ENCODE results near the gene METTL22.

Gene METTL22

DNA sequence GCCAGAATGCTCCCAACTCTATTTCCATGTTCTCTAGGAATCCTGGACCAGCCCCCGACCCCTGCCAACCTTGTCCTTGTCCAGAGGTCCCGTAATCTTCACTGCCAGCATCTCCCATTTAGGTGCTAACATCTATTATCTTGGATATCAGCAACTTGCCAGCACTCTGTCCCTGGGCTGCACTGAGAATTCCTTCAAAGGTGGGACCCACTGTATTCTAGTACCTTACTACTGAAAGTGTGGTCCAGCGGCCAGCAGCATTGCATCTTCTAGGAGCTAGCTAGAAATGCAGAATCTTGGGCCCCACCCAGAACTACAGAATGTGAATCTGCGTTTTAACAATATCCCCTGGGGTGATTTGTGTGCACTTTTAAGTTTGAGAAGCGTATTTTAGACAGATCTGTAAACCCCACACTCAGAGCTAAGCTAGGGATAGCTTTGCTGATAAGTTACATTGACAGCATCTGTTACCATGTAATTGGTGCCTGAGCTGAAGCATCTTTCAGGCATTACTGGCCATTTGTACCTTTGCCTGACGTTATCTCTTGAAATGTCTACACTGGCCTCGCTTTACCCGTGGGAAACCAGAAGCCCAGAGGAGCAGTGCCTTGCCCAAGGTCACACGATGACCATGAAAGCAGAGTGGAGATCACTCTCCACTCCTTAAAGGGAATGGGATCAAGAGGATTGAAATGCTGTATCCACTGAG lies 61.2 kb downstream of the METTL22 start:
- Mint-ChIP-seq H3K27me3 (no peaks in the 10 kb centered on the region), H3K4me1 (no peaks in the 10 kb centered on the region), H3K4me3 (no peak overlapping the region), H3K9me3 (peaks cover 4 to 11% of the 10 kb centered on the region in 2 donors), H3K27ac (peak overlapping the region in 1 of 2 donors; percentile 62)
- DNase-seq (no peak), ATAC-seq (no peak)

DNA sequence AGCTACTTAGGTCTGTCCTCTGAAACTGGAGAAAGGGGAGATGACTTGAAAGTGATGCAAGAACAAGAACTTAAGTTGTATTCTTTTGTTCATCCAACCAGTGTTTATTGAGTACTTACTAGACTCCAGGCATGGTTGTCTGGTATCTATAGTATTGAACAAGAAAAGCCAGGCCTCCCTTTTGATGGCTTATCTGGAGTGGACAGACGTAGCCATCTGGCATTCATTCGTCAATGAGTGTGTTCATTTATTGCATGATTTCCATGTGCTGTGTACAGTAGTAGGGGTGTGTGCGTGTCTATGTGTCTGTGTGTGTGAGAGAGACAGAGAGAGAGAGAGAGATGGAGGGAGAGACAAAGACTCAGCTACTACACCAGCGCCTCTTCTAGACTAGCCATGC lies 62.1 kb downstream of the METTL22 start:
- no peak for DNase-seq
- H3K9me3 Mint-ChIP-seq = peaks cover 4 to 15% of the 10 kb centered on the region in 2 donors
- ATAC-seq = no peak
- no peak overlapping the region for H3K27ac Mint-ChIP-seq
- no peaks in the 10 kb centered on the region for H3K27me3 Mint-ChIP-seq
- no peak overlapping the region for H3K4me3 Mint-ChIP-seq
- H3K4me1 Mint-ChIP-seq = no peaks in the 10 kb centered on the region

DNA sequence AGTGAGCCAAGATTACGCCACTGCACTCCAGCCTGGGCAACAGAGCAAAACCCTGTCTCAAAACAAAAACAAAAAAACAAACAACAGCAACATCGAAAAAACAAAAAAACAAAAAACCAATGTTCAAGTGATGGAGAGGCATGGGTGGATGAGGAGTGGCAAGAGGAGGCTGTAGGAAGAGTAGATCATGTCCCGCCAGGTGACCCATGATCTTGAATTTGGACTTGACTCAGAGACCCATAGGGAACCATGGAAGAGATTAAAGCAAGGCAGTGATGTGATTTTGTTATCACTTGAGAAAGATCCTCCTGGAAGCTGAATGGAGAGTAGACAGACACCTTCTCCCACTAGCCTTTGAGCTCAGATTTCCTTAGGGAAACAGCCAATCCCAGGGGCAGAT lies 64.1 kb downstream of the METTL22 start:
- H3K9me3 Mint-ChIP-seq = peaks cover 11 to 21% of the 10 kb centered on the region in 2 donors
- ATAC-seq (no peak), DNase-seq (no peak)
- H3K27me3 Mint-ChIP-seq = no peaks in the 10 kb centered on the region
- H3K4me3 Mint-ChIP-seq = no peak overlapping the region
- H3K27ac Mint-ChIP-seq = no peak overlapping the region
- H3K4me1 Mint-ChIP-seq = no peaks in the 10 kb centered on the region

- Mint-ChIP-seq H3K9me3 (peaks cover 13 to 23% of the 10 kb centered on the region in 2 donors), H3K27ac (peak overlapping the region in 1 of 2 donors; percentile 51), H3K27me3 (no peaks in the 10 kb centered on the region), H3K4me1 (no peaks in the 10 kb centered on the region), H3K4me3 (no peak overlapping the region)
- DNase-seq = no peak
- no peak for ATAC-seq
Observed at GRCh38 chr16:8686031-8686621, 64.6 kb downstream of the METTL22 start.

DNA sequence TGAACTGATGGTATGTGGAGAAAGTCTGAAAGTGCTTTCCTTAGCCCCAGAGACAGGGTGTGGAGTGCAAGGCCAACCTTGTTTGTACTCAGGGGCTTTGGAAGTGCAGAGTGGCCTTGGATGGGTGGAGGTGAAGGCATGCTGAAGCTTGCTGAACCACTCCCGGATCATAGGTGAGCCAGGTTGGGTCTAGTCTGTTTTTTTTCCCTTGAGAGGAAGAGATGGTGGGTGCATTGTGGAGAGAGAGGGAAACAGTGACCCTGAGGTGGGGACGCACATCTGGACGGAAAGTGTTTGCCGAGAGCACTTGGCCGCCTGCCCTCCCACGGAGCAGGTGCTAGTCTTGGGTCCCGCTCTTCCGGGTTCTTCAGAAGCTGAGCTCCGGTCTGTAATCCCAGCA lies 65.4 kb downstream of the METTL22 start:
- Mint-ChIP-seq H3K9me3 (peaks cover 13 to 23% of the 10 kb centered on the region in 2 donors), H3K4me3 (no peak overlapping the region), H3K27me3 (no peaks in the 10 kb centered on the region), H3K27ac (no peak overlapping the region), H3K4me1 (no peaks in the 10 kb centered on the region)
- DNase-seq = no peak
- ATAC-seq = no peak

DNA sequence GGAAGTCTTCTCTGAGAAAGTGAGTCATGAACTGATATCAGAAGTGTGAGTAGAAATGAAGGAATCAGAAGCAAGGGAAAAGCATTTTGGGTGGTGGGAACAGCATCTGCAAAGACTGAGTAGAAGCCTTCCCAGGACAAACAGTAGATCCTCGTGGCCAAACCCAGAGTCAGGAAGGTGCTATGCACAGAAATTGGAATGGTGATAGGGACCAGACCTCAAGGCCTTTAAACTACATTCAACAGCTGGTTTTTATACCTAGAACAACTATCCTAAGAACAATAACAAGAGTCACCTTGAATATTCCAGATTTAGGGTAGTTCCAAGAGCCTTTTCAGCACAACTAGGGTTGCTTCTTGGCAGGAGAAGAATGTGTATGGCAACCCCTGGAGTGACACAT lies 68.2 kb downstream of the METTL22 start:
- H3K27me3 Mint-ChIP-seq = no peaks in the 10 kb centered on the region
- H3K4me1 Mint-ChIP-seq = no peaks in the 10 kb centered on the region
- no peak overlapping the region for H3K27ac Mint-ChIP-seq
- DNase-seq (no peak), ATAC-seq (no peak)
- peaks cover 13 to 23% of the 10 kb centered on the region in 2 donors for H3K9me3 Mint-ChIP-seq
- H3K4me3 Mint-ChIP-seq = no peak overlapping the region

- H3K9me3 Mint-ChIP-seq = peaks cover 13 to 23% of the 10 kb centered on the region in 2 donors
- no peak overlapping the region for H3K27ac Mint-ChIP-seq
- H3K4me1 Mint-ChIP-seq = no peaks in the 10 kb centered on the region
- no peaks in the 10 kb centered on the region for H3K27me3 Mint-ChIP-seq
- H3K4me3 Mint-ChIP-seq = no peak overlapping the region
- no peak for DNase-seq
- no peak for ATAC-seq
Observed at GRCh38 chr16:8691728-8692127, 70.2 kb downstream of the METTL22 start.

DNA sequence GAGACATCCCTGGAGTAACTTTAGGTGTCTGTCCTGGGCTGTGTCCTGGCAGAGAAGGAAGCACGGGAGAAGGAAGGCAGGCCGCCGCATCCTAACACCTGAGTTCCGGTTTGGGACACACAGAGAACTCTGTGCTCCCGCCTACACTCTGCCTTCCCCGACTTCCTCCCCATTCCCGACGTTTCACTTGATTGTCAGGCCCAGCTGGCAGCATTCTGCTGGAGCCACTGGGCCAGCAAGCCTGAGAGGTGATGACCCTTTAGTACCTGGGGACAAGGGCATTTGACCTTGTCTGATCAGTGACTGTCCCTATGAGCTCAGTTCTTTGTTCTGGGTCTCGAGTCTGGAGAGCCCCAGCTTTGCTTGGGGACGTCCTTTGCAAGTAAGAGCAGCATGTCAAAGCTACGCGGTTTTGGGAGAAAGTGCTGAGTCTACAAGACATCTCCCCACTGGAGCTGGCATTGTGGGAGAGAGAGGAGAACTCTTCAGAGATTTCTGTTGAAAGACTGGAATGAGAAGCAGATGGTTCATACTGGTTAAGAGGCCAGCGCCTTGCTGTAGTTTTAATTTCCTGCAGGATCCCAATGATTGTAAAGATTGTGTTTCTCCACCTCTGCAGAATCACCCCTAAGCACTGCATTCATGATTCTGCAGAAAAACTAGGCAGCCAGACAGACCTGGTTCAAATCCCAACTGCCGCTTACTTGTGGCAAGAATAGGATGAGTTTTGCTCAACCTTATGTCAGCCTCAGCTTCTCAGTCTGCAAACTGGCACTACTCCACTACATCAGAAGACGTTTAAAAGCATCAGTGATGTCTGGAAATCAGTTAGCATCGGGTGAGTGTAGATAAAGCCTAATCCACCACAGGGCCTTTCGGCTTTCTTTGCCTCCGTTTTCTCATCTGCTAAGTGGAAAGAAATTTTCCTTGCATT lies 73.6 kb downstream of the METTL22 start:
- DNase-seq = no peak
- no peaks in the 10 kb centered on the region for H3K4me1 Mint-ChIP-seq
- no peak overlapping the region for H3K27ac Mint-ChIP-seq

GRCh38 chr16:8696880-8697279 lies 75.4 kb downstream of the METTL22 start:
- Mint-ChIP-seq H3K4me3 (no peak overlapping the region), H3K27me3 (no peaks in the 10 kb centered on the region), H3K4me1 (no peaks in the 10 kb centered on the region), H3K27ac (no peak overlapping the region), H3K9me3 (no peaks in the 10 kb centered on the region)
- DNase-seq (no peak), ATAC-seq (no peak)

More for the DNA sequence above, 73.6 kb downstream of the METTL22 start:
- no peak for ATAC-seq
- H3K9me3 Mint-ChIP-seq = peaks cover 5 to 7% of the 10 kb centered on the region in 2 donors
- H3K27me3 Mint-ChIP-seq = no peaks in the 10 kb centered on the region
- no peak overlapping the region for H3K4me3 Mint-ChIP-seq

GRCh38 chr16:8697965-8698364 lies 76.5 kb downstream of the METTL22 start:
- H3K27me3 Mint-ChIP-seq = no peaks in the 10 kb centered on the region
- H3K4me3 Mint-ChIP-seq = no peak overlapping the region
- H3K9me3 Mint-ChIP-seq = no peaks in the 10 kb centered on the region
- ATAC-seq = no peak
- DNase-seq = no peak
- no peaks in the 10 kb centered on the region for H3K4me1 Mint-ChIP-seq
- no peak overlapping the region for H3K27ac Mint-ChIP-seq

All from stimulated activated naive CD8-positive, alpha-beta T cell treated with anti-CD3 and anti-CD28 coated beads, Interleukin-15, amount 100 ng/mL, for 72 hours (primary cell).